T-helper 17 cell (primary cell): Measurements from ENCODE around the gene ZBTB21. TPM values are rescaled to one million over a fixed set of nuclear protein-coding genes. Genes with fewer than 3 reads are reported as not detected.

Experiments used
- ATAC-seq: fragments of 150-1000 bp; cut with Tn5 transposase; 2 replicates; pipeline ENCODE4 v1.10.0; 2021; ENCODE audit warnings: mild to moderate bottlenecking, moderate library complexity
- DNase-seq, 3 donors: peaks; one replicate each; pipeline versions ENCODE4 v3.0.0 to v3.0.0-alpha.2; 2020 to 2021
- H3K9me3 ChIP-seq: one replicate; pipeline ENCODE4 v1.7.0; 2013; ENCODE audit warnings: low read length, mild to moderate bottlenecking; ENCODE audit not compliant: control insufficient read depth, poor library complexity, severe bottlenecking
- H3K27ac Mint-ChIP-seq: one replicate; pipeline ENCODE4 v1.8.0; 2022; ENCODE audit warnings: mild to moderate bottlenecking, moderate library complexity, mixed read lengths
- H3K27me3 Mint-ChIP-seq: one replicate; pipeline ENCODE4 v1.8.0; 2022; ENCODE audit warnings: mixed read lengths
- H3K36me3 Mint-ChIP-seq: one replicate; pipeline ENCODE4 v1.8.0; 2022; ENCODE audit warnings: low read depth, mixed read lengths
- H3K4me1 Mint-ChIP-seq: one replicate; pipeline ENCODE4 v1.8.0; 2022; ENCODE audit warnings: mild to moderate bottlenecking, mixed read lengths
- H3K4me3 Mint-ChIP-seq: one replicate; pipeline ENCODE4 v1.8.0; 2022; ENCODE audit warnings: mild to moderate bottlenecking, moderate library complexity, mixed read lengths
- total RNA-seq, 4 donors: library from RNA in 2 of 4; stranded (reverse) in 2 of 4; gene quantifications; one replicate each; pipeline ENCODE4 v1.2.3 and lab custom pipeline; 2022 to 2026

ZBTB21 gene
- total RNA-seq, 2 donors from 2014 or later: 110 to 118 TPM

GRCh38 chr21:42036313-42036712, 26.2 kb upstream of the ZBTB21 start:
- Mint-ChIP-seq H3K4me1 (peaks cover 13% of the 10 kb centered on the region), H3K36me3 (peaks cover 4% of the 10 kb centered on the region), H3K27ac (no peak overlapping the region), H3K27me3 (peaks cover 7% of the 10 kb centered on the region), H3K4me3 (no peak overlapping the region)
- no peaks in the 10 kb centered on the region for H3K9me3 ChIP-seq
- ATAC-seq (no peak), DNase-seq (no peak)

GRCh38 chr21:42032968-42033367, 22.8 kb upstream of the ZBTB21 start:
- H3K27me3 Mint-ChIP-seq: peaks cover 7% of the 10 kb centered on the region

GRCh38 chr21:42032266-42032665, 22.1 kb upstream of the ZBTB21 start:
- H3K9me3 ChIP-seq: no peaks in the 10 kb centered on the region
- Mint-ChIP-seq H3K4me3 (no peak overlapping the region), H3K4me1 (peaks cover 2% of the 10 kb centered on the region), H3K27me3 (peaks cover 7% of the 10 kb centered on the region), H3K27ac (no peak overlapping the region), H3K36me3 (peaks cover 4% of the 10 kb centered on the region)
- DNase-seq (no peak), ATAC-seq (no peak)

More at GRCh38 chr21:42032968-42033367, 22.8 kb upstream of the ZBTB21 start:
- ATAC-seq: no peak
- H3K9me3 ChIP-seq: no peaks in the 10 kb centered on the region
- H3K4me3 Mint-ChIP-seq: no peak overlapping the region
- peaks cover 4% of the 10 kb centered on the region for H3K4me1 Mint-ChIP-seq
- no peak overlapping the region for H3K27ac Mint-ChIP-seq
- no peak for DNase-seq
- H3K36me3 Mint-ChIP-seq: peaks cover 4% of the 10 kb centered on the region

GRCh38 chr21:42031816-42032215, 21.7 kb upstream of the ZBTB21 start:
- DNase-seq (no peak), ATAC-seq (no peak)

GRCh38 chr21:42031241-42031640, 21.1 kb upstream of the ZBTB21 start:
- H3K4me3 Mint-ChIP-seq: no peak overlapping the region
- peaks cover 11% of the 10 kb centered on the region for H3K27me3 Mint-ChIP-seq
- peaks cover 4% of the 10 kb centered on the region for H3K36me3 Mint-ChIP-seq

More at GRCh38 chr21:42031816-42032215, 21.7 kb upstream of the ZBTB21 start:
- Mint-ChIP-seq H3K36me3 (peaks cover 4% of the 10 kb centered on the region), H3K4me1 (peaks cover 3% of the 10 kb centered on the region), H3K4me3 (no peak overlapping the region), H3K27ac (no peak overlapping the region), H3K27me3 (peaks cover 7% of the 10 kb centered on the region)
- H3K9me3 ChIP-seq: no peaks in the 10 kb centered on the region

GRCh38 chr21:42030311-42030710, 20.2 kb upstream of the ZBTB21 start:
- no peak overlapping the region for H3K4me3 Mint-ChIP-seq
- no peak for ATAC-seq
- H3K36me3 Mint-ChIP-seq: peaks cover 4% of the 10 kb centered on the region
- peaks cover 14% of the 10 kb centered on the region for H3K27me3 Mint-ChIP-seq
- H3K9me3 ChIP-seq: no peaks in the 10 kb centered on the region
- H3K27ac Mint-ChIP-seq: no peak overlapping the region
- H3K4me1 Mint-ChIP-seq: peaks cover 5% of the 10 kb centered on the region
- DNase-seq: no peak

More at GRCh38 chr21:42031241-42031640, 21.1 kb upstream of the ZBTB21 start:
- no peak for DNase-seq
- no peak for ATAC-seq
- Mint-ChIP-seq H3K27ac (no peak overlapping the region), H3K4me1 (peaks cover 5% of the 10 kb centered on the region)
- no peaks in the 10 kb centered on the region for H3K9me3 ChIP-seq

GRCh38 chr21:42028766-42029425, 18.7 kb upstream of the ZBTB21 start:
- no peaks in the 10 kb centered on the region for H3K9me3 ChIP-seq
- H3K4me1 Mint-ChIP-seq: peaks cover 9% of the 10 kb centered on the region
- H3K27ac Mint-ChIP-seq: no peak overlapping the region
- peaks cover 3% of the 10 kb centered on the region for H3K36me3 Mint-ChIP-seq
- ATAC-seq (no peak), DNase-seq (no peak)
- peaks cover 15% of the 10 kb centered on the region for H3K27me3 Mint-ChIP-seq
- H3K4me3 Mint-ChIP-seq: no peak overlapping the region

- H3K9me3 ChIP-seq: no peaks in the 10 kb centered on the region
- no peak for DNase-seq
- Mint-ChIP-seq H3K27ac (peak overlapping the region; percentile 54), H3K36me3 (peaks cover 3% of the 10 kb centered on the region), H3K27me3 (peaks cover 15% of the 10 kb centered on the region), H3K4me3 (no peak overlapping the region), H3K4me1 (peaks cover 9% of the 10 kb centered on the region)
- ATAC-seq: no peak
Measured at GRCh38 chr21:42027822-42028765, 17.9 kb upstream of the ZBTB21 start.

- H3K4me3 Mint-ChIP-seq: no peak overlapping the region
- H3K27me3 Mint-ChIP-seq: peaks cover 15% of the 10 kb centered on the region
- peaks cover 3% of the 10 kb centered on the region for H3K36me3 Mint-ChIP-seq
- H3K27ac Mint-ChIP-seq: no peak overlapping the region
- DNase-seq (no peak), ATAC-seq (no peak)
- peaks cover 9% of the 10 kb centered on the region for H3K4me1 Mint-ChIP-seq
- H3K9me3 ChIP-seq: no peaks in the 10 kb centered on the region
Measured at GRCh38 chr21:42027085-42027821, 17.1 kb upstream of the ZBTB21 start.

- peaks cover 15% of the 10 kb centered on the region for H3K27me3 Mint-ChIP-seq
- no peaks in the 10 kb centered on the region for H3K9me3 ChIP-seq
- H3K4me1 Mint-ChIP-seq: peaks cover 9% of the 10 kb centered on the region
- H3K36me3 Mint-ChIP-seq: peaks cover 3% of the 10 kb centered on the region
- no peak overlapping the region for H3K4me3 Mint-ChIP-seq
- DNase-seq (no peak), ATAC-seq (no peak)
- H3K27ac Mint-ChIP-seq: no peak overlapping the region
Measured at GRCh38 chr21:42026082-42026435, 15.9 kb upstream of the ZBTB21 start.

GRCh38 chr21:42025376-42026081, 15.4 kb upstream of the ZBTB21 start:
- no peak for ATAC-seq
- Mint-ChIP-seq H3K27me3 (peaks cover 15% of the 10 kb centered on the region), H3K4me1 (peaks cover 9% of the 10 kb centered on the region), H3K4me3 (no peak overlapping the region), H3K27ac (no peak overlapping the region), H3K36me3 (peaks cover 3% of the 10 kb centered on the region)
- no peak for DNase-seq
- no peaks in the 10 kb centered on the region for H3K9me3 ChIP-seq

GRCh38 chr21:42022906-42023305, 12.7 kb upstream of the ZBTB21 start:
- ATAC-seq (no peak), DNase-seq (no peak)
- H3K36me3 Mint-ChIP-seq: peaks cover 3% of the 10 kb centered on the region
- no peaks in the 10 kb centered on the region for H3K9me3 ChIP-seq
- no peak overlapping the region for H3K4me3 Mint-ChIP-seq
- peaks cover 23% of the 10 kb centered on the region for H3K27me3 Mint-ChIP-seq
- H3K4me1 Mint-ChIP-seq: peaks cover 9% of the 10 kb centered on the region
- H3K27ac Mint-ChIP-seq: no peak overlapping the region
